ENCODE measurements around the gene HMGXB3.

Gene HMGXB3

DNA sequence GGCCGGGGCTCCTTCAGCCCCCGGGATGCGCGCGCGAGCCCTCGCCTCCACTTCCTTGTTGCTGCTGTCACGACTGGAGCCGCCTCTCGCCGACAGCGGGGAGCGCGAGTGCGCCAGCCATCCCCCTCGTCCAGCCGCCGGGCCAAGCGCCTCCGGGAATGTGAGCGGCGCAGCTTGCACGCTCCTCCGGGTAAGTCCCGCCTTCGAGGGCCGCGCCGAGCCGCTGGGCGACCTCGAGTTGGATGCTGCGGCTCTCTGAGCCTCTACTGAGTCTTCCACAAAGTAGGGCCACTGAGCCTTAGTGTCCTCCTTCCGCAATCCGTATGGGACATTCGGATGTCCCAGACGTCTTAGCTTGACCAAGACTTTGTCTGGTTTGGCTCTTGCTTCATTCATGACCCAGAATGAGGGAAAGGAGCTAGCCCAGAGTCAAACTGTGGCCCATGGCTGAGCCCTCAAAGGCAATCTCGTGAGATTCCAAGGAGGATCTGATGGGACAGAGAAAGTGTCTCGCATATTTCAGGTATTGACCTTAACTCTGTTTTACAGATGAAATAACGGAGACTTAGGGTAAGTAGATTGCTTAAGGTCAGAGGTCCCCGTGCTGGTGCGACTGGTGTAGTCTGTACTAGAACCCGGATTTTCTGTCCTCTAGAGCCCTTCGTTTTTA lies 586 bp downstream of the HMGXB3 start:
- TF ChIP-seq SIN3A (IDR thresholded peaks at IDR 0.05; ENCODE audit: borderline replicate concordance, insufficient read depth, low read length) (no peak), FOXP2 (optimal IDR thresholded peaks at IDR 0.05; ENCODE audit: borderline replicate concordance, extremely low read depth, extremely low read length, insufficient read depth) (no peak), POLR2AphosphoS5 (IDR thresholded peaks at IDR 0.05; ENCODE audit: low read depth, low read length) (no peak), TAF1 (IDR thresholded peaks at IDR 0.05; ENCODE audit: borderline replicate concordance, insufficient read depth, low read length) (no peak)
- TF ChIP-seq, protein P1, sequence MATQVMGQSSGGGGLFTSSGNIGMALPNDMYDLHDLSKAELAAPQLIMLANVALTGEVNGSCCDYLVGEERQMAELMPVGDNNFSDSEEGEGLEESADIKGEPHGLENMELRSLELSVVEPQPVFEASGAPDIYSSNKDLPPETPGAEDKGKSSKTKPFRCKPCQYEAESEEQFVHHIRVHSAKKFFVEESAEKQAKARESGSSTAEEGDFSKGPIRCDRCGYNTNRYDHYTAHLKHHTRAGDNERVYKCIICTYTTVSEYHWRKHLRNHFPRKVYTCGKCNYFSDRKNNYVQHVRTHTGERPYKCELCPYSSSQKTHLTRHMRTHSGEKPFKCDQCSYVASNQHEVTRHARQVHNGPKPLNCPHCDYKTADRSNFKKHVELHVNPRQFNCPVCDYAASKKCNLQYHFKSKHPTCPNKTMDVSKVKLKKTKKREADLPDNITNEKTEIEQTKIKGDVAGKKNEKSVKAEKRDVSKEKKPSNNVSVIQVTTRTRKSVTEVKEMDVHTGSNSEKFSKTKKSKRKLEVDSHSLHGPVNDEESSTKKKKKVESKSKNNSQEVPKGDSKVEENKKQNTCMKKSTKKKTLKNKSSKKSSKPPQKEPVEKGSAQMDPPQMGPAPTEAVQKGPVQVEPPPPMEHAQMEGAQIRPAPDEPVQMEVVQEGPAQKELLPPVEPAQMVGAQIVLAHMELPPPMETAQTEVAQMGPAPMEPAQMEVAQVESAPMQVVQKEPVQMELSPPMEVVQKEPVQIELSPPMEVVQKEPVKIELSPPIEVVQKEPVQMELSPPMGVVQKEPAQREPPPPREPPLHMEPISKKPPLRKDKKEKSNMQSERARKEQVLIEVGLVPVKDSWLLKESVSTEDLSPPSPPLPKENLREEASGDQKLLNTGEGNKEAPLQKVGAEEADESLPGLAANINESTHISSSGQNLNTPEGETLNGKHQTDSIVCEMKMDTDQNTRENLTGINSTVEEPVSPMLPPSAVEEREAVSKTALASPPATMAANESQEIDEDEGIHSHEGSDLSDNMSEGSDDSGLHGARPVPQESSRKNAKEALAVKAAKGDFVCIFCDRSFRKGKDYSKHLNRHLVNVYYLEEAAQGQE (IDR thresholded peaks at IDR 0.05; ENCODE audit: insufficient read depth in 1 of 2, low read depth in 2 of 2, low read length in 2 of 2), result no peak

DNA sequence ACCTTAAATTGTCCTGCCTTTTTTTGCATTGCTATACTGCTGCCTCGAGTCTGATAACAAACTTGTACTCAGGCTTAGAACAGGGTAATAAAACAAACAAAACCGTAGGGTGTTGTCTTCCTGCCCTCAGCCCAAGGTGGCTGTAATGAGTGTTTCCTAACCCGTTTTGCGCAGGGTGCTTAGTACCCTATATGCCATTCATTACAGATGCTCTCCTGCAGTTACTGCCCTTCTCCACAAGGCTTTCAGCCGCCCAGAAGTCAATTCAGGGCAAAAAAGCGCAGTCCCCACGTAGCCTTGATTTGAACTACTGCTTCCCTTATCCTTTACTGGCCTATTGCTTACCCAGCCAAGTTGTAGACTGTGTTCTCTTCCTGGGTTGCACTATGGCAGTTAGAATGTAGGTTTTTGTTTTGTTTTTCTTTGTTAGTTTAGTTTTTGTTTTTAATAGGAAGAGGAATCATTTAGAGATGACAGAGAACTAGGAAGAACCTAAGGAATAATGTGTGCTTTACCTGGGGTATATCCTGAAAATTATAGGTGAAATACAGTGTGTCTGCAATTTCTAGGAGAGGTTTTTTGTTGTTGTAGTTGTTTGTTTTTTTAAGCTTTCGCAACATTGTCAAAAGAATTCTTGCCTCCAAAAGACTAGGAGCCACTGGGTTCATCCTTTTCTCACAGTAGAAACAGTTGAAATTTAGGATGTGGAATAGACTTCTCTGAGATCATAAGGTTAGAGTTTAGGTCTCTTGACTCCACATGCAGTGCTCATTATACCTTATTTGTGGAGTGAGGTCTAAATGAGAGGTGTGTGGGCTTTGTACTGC lies 1.3 kb downstream of the HMGXB3 start:
- TF ChIP-seq, protein P1 (IDR thresholded peaks at IDR 0.05; ENCODE audit: insufficient read depth in 1 of 2, low read depth in 2 of 2, low read length in 2 of 2), result no peak
- TF ChIP-seq SIN3A (IDR thresholded peaks at IDR 0.05; ENCODE audit: borderline replicate concordance, insufficient read depth, low read length) (no peak), POLR2AphosphoS5 (IDR thresholded peaks at IDR 0.05; ENCODE audit: low read depth, low read length) (no peak), TAF1 (IDR thresholded peaks at IDR 0.05; ENCODE audit: borderline replicate concordance, insufficient read depth, low read length) (no peak), FOXP2 (optimal IDR thresholded peaks at IDR 0.05; ENCODE audit: borderline replicate concordance, extremely low read depth, extremely low read length, insufficient read depth) (no peak)

DNA sequence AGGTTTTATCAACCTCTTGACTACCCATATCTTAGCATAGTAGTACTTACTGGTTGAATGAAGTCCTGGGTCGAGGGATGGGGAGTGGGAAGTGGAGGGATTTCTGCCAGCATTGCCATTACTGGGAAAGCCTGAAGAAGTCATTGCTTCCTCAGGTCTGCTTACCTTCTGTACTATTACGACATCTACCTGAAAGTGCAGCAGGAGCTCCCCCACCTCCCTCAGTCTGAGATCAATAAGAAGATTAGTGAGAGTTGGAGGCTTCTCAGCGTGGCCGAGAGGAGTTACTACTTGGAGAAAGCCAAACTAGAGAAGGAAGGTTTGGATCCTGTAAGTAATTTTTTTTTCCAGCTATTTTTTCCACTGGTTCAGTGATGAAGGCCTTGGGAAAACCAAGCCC lies 5.8 kb downstream of the HMGXB3 start:
- TF ChIP-seq FOXP2 (optimal IDR thresholded peaks at IDR 0.05; ENCODE audit: borderline replicate concordance, extremely low read depth, extremely low read length, insufficient read depth) (no peak), TAF1 (IDR thresholded peaks at IDR 0.05; ENCODE audit: borderline replicate concordance, insufficient read depth, low read length) (no peak), POLR2AphosphoS5 (IDR thresholded peaks at IDR 0.05; ENCODE audit: low read depth, low read length) (no peak), SIN3A (IDR thresholded peaks at IDR 0.05; ENCODE audit: borderline replicate concordance, insufficient read depth, low read length) (no peak)
- TF ChIP-seq, protein P1 (IDR thresholded peaks at IDR 0.05; ENCODE audit: insufficient read depth in 1 of 2, low read depth in 2 of 2, low read length in 2 of 2), result no peak

DNA sequence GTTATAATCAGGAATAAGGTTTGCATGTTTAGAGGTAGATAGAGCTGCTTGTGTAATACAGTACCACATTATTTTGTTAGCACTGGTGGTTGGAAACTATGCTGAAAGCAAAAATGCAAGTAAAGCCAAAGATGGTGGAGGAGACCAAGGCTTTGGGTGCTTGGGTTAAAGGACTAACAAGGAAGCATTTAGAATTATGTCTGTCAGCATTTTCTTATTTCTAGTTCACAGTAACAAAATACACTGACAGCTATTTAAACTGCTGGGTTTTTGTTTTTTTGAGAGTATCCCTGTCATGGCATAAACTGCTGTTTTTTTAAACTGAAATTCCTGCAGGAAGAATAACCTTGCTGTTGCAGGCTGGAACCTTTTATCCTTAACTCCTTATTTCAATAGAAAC lies 6.5 kb downstream of the HMGXB3 start:
- TF ChIP-seq FOXP2 (optimal IDR thresholded peaks at IDR 0.05; ENCODE audit: borderline replicate concordance, extremely low read depth, extremely low read length, insufficient read depth) (no peak), SIN3A (IDR thresholded peaks at IDR 0.05; ENCODE audit: borderline replicate concordance, insufficient read depth, low read length) (no peak)
- TF ChIP-seq, protein P1 (IDR thresholded peaks at IDR 0.05; ENCODE audit: insufficient read depth in 1 of 2, low read depth in 2 of 2, low read length in 2 of 2), result no peak

Measured in PFSK-1 (cell line).